AG09309 (cell line): ENCODE measurements around the gene LENG9.

Experiments
- DNase-seq: peaks from one replicate; pipeline ENCODE4 v3.0.0-alpha.2; 2010; ENCODE audit warnings: low read depth
- H3K4me3 ChIP-seq: 2 replicates; pipeline ENCODE4 v1.5.1; 2011; ENCODE audit warnings: mild to moderate bottlenecking, low read depth, low read length, moderate library complexity; ENCODE audit not compliant: control insufficient read depth
- TF ChIP-seq, protein P1 (sequence below): IDR thresholded peaks from 2 replicates; pipeline ENCODE4 v1.5.1; 2011; ENCODE audit warnings: mild to moderate bottlenecking, low read depth, low read length, inconsistent platforms; ENCODE audit not compliant: insufficient read depth, control insufficient read depth; ENCODE audit errors: missing control alignments

The LENG9 gene

DNA sequence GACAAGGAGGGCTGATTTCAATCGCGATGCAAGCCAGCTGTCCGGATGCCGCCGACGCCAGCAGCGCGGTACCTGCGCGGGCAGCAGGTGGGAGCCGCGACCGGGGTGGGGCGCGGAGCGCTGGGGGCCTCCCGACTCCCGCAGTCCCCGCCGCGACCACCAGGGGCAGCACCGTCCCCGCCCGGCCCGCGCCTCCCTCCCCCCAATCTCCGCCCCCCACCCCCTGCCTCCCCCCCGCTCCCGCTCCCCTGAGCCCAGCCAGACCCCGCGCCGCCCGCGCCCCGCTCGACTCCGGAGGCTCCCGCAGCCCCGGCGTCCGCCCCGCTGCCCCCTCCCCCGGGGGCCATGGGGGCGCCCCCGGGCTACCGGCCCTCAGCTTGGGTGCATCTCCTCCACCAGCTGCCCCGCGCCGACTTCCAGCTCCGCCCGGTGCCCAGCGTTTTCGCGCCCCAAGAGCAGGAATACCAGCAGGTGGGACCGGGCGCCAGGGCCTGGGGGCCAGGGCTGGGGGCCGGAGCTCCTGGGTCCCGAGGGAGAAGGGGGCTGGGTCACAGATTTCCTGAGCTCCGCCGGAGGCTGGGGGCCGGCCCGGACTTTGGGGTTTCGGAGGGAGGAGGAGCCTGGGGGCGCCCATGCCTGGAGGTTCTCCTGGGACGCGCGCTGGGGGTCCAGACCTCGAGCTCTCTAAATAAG, 48.2 kb downstream of the LENG9 start, which contains the start of gene TTYH1:
Gene TTYH1, plus strand, starts transcription at position 257 of the 693 bp plus-strand sequence. Its CDS starts 89 bp downstream, at position 346.
- no peak for DNase-seq
- TF ChIP-seq, protein P1, sequence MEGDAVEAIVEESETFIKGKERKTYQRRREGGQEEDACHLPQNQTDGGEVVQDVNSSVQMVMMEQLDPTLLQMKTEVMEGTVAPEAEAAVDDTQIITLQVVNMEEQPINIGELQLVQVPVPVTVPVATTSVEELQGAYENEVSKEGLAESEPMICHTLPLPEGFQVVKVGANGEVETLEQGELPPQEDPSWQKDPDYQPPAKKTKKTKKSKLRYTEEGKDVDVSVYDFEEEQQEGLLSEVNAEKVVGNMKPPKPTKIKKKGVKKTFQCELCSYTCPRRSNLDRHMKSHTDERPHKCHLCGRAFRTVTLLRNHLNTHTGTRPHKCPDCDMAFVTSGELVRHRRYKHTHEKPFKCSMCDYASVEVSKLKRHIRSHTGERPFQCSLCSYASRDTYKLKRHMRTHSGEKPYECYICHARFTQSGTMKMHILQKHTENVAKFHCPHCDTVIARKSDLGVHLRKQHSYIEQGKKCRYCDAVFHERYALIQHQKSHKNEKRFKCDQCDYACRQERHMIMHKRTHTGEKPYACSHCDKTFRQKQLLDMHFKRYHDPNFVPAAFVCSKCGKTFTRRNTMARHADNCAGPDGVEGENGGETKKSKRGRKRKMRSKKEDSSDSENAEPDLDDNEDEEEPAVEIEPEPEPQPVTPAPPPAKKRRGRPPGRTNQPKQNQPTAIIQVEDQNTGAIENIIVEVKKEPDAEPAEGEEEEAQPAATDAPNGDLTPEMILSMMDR, result no peak
- no peak within 1 kb of the TSS for H3K4me3 ChIP-seq

DNA sequence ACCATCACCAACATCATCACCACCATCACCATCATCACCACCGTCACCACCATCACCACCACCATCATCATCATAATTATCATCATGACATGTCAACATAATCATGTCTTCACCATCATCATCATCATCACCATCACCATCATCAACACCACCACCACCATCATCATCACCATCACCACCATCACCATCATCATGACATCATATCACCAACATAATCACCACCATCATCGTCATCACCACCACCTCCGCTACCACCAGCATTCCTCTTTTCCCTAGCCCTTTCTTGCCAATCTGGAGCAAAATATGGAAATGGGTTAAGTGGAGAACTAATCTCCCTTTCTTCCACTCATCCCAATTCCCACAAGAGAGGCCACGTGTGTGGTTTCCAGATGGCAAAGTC, 49.4 kb downstream of the LENG9 start:
- no peak overlapping the region for H3K4me3 ChIP-seq
- TF ChIP-seq, protein P1, result no peak
- DNase-seq, result no peak

DNA sequence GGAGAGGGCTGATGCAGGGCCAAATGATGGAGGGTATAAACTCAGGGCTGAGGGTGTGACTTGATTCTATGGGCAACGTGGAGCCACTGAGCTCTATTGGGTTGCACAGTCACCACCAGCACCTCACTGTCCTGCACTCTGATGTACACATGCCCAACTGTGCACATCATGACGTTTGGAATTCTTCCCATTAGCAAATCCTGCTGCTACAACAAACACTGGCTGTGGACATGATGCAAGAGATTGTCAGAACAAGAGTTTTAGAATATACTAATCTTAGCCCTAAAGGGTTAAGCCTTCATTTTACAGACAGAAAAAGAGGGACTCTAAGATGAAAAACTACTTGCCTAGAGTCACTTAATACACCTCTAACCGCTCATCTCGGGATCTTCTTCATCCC, 50.7 kb downstream of the LENG9 start:
- TF ChIP-seq, protein P1, result no peak
- no peak for DNase-seq
- no peak overlapping the region for H3K4me3 ChIP-seq
